ENCODE results near the gene RBM44. TPM values are rescaled to one million over a fixed set of nuclear protein-coding genes. Genes with fewer than 3 reads are reported as not detected.

The RBM44 gene
- total RNA-seq, 4 donors from 2014 or later, result 0.45 to 1.4 (median 0.93) TPM

DNA sequence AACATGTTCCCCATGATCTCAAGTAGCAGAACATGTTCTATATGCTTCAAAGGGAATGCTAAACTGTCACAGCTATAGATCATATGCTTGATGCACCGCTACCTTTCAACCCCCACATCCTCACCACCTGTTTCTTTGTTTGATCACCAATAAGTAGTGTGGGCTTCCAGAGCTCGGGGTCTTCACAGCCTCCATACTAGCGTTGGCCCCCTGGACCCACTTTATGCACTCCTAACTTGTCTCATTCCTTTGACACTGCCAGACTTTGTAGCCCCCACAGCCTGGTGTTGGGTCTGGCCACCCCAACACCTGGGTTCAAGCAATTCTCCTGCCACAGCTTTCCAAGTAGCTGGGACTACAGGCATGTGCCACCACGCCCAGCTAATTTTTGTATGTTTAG is 11.6 kb upstream of the RBM44 start:
- ATAC-seq, result no peak
- no peaks in the 10 kb centered on the region for H3K27me3 ChIP-seq
- H3K9me3 ChIP-seq, result peaks cover 0 to 9% (median 0%) of the 10 kb centered on the region in 3 donors
- TF ChIP-seq EP300 (IDR thresholded peaks at IDR 0.05), result no peak
- TF ChIP-seq POLR2A (IDR thresholded peaks at IDR 0.05), result no peak
- TF ChIP-seq, protein P1, sequence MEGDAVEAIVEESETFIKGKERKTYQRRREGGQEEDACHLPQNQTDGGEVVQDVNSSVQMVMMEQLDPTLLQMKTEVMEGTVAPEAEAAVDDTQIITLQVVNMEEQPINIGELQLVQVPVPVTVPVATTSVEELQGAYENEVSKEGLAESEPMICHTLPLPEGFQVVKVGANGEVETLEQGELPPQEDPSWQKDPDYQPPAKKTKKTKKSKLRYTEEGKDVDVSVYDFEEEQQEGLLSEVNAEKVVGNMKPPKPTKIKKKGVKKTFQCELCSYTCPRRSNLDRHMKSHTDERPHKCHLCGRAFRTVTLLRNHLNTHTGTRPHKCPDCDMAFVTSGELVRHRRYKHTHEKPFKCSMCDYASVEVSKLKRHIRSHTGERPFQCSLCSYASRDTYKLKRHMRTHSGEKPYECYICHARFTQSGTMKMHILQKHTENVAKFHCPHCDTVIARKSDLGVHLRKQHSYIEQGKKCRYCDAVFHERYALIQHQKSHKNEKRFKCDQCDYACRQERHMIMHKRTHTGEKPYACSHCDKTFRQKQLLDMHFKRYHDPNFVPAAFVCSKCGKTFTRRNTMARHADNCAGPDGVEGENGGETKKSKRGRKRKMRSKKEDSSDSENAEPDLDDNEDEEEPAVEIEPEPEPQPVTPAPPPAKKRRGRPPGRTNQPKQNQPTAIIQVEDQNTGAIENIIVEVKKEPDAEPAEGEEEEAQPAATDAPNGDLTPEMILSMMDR (IDR thresholded peaks at IDR 0.05), result no peak
- no peak for TF ChIP-seq POLR2AphosphoS5 (IDR thresholded peaks at IDR 0.05)
- H3K4me1 ChIP-seq, result no peaks in the 10 kb centered on the region
- H3K36me3 ChIP-seq, result peaks cover 0 to 34% of the 10 kb centered on the region in 2 donors
- WGBS, 2 donors (ENCODE audit: low coverage in 1 of 2), result 100% methylated on average over 1 to 3 of the region's 4 CpGs
- no peak overlapping the region for H3K27ac ChIP-seq
- no peak overlapping the region for H3K4me3 ChIP-seq

DNA sequence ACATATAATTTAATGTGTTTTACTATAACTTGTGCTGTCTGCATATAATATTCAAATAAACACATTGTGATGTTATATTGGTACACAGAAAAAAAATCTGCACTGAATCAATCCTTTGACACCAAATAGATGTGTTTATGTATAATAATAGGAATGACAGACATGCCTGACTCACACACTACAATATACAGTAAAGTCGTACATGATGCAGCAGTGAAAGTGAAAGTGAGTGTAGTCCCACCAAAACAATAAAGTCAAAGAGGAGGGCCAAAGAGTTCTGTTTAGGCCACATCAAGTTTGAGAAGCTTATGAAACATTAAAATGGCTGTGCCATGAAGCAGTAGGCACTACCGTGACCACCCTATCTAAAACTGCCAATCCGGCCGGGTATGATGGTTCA is 8.2 kb upstream of the RBM44 start:
- no peak for ATAC-seq
- TF ChIP-seq POLR2A (IDR thresholded peaks at IDR 0.05), result no peak
- no peak for TF ChIP-seq EP300 (IDR thresholded peaks at IDR 0.05)
- no peak for TF ChIP-seq POLR2AphosphoS5 (IDR thresholded peaks at IDR 0.05)
- TF ChIP-seq, protein P1 (IDR thresholded peaks at IDR 0.05), result no peak
- H3K4me1 ChIP-seq, result no peaks in the 10 kb centered on the region
- peaks cover 0 to 15% of the 10 kb centered on the region in 2 donors for H3K36me3 ChIP-seq
- H3K4me3 ChIP-seq, result no peak overlapping the region
- H3K9me3 ChIP-seq, result peaks cover 0 to 9% (median 0%) of the 10 kb centered on the region in 3 donors
- 67 to 86% methylated on average over 1 to 4 of the region's 4 CpGs for WGBS, 2 donors (ENCODE audit: low coverage in 1 of 2)
- H3K27ac ChIP-seq, result no peak overlapping the region
- H3K27me3 ChIP-seq, result no peaks in the 10 kb centered on the region

DNA sequence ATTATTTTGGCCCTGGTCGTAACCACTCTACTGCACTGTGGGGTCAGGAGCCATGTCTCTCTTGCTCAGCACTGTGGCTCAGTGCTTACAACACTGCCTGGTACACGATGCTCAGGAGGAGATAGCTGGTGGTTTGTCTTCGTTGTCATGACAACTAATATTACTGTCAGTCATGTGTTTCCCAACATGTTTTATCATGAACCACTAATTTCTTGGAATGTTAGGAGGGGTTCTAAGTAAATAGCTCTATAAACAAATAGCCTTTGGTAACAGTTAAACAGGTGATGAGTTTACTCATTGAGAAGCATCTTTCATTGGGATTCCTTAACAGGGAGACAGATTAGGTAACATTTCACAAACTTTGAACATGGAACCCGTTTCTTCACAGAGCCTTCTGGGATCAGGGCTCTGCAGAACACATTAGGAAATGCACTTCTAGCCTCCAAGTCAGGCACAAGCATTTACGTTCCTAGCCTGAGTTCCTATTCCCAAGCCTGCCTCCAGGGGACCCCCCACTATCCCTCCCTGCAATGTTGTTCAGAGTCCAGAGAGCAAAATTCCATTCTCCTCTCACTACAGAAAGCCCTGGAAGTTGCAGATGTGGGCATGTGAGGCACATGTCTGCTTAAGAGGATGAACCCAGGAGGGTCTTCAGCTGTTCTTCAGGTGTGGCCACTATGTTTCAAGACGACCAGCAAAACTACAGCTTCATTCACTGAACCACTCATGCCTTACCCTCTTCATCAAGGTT is 6.4 kb upstream of the RBM44 start:
- WGBS, 2 donors (ENCODE audit: low coverage in 1 of 2), result 70 to 75% methylated on average over 4 to 5 of the region's 6 CpGs
- Histone ChIP-seq H3K27me3 (no peaks in the 10 kb centered on the region), H3K4me1 (no peaks in the 10 kb centered on the region), H3K36me3 (peaks cover 0 to 6% of the 10 kb centered on the region in 2 donors), H3K4me3 (no peak overlapping the region), H3K9me3 (peaks cover 0 to 2% (median 0%) of the 10 kb centered on the region in 3 donors), H3K27ac (no peak overlapping the region)
- no peak for ATAC-seq
- no peak for TF ChIP-seq POLR2AphosphoS5 (IDR thresholded peaks at IDR 0.05)

DNA sequence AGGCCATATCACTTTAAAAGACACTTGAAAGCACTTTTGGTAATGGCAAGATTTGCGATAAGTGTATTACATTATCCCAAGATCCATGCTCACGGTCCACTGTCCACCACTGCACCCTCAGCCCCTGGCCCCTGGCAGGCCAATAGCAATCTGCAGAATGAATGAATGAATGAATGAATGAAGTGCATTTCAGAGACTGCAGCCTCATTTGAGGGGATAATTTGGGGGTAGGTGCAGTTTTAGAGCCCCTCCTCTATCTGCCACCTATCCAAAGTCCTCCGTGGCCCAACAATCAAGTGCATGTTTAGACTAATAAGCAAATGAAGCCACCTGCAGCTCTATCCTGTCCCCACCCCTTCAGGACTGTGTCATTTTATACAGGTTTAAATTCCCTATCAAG is 1.3 kb upstream of the RBM44 start:
- Histone ChIP-seq H3K4me3 (no peak overlapping the region), H3K27ac (no peak overlapping the region), H3K36me3 (no peaks in the 10 kb centered on the region), H3K9me3 (peaks cover 0 to 15% (median 0%) of the 10 kb centered on the region in 3 donors), H3K27me3 (no peaks in the 10 kb centered on the region), H3K4me1 (no peaks in the 10 kb centered on the region)
- TF ChIP-seq, protein P1 (IDR thresholded peaks at IDR 0.05), result no peak
- TF ChIP-seq EP300 (IDR thresholded peaks at IDR 0.05) (no peak), POLR2A (IDR thresholded peaks at IDR 0.05) (no peak)
- ATAC-seq, result no peak
- WGBS, 2 donors (ENCODE audit: low coverage in 1 of 2), result 92 to 100% methylated on average over 3 of the region's 3 CpGs

DNA sequence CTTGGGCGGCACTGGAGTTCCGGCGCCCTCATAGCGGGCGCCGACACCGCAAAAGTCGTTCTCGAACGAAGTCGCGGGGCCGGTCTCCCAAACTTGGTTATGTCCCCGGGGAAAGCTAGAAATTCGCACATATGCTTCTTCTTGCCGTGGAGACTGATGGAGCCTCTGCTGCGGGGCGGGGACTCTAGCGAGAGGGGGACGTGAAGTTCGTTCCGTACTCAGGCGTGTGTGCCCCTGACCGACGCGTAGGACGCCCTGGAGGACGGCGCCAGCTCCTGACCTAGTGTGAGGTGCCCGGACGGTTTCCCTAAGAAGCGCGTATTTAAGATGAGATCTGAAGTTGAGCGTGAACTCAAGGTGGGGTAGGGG is 465 bp downstream of the RBM44 start:
- peaks cover 0 to 15% (median 0%) of the 10 kb centered on the region in 3 donors for H3K9me3 ChIP-seq
- H3K27me3 ChIP-seq, result no peaks in the 10 kb centered on the region
- no peak overlapping the region for H3K27ac ChIP-seq
- TF ChIP-seq, protein P1 (IDR thresholded peaks at IDR 0.05), result no peak
- TF ChIP-seq EP300 (IDR thresholded peaks at IDR 0.05) (no peak), POLR2A (IDR thresholded peaks at IDR 0.05) (no peak), POLR2AphosphoS5 (IDR thresholded peaks at IDR 0.05) (no peak)
- no peak for ATAC-seq
- H3K4me1 ChIP-seq, result no peaks in the 10 kb centered on the region
- 100% methylated on average over 1 to 2 of the region's 34 CpGs for WGBS, 2 donors (ENCODE audit: low coverage in 1 of 2)
- no peak overlapping the region for H3K4me3 ChIP-seq
- H3K36me3 ChIP-seq, result no peaks in the 10 kb centered on the region
